HCEC 1CT (cell line): ENCODE results near the gene TKTL1.
"Not testable (repeated sequence)": the region's sequence is repeated elsewhere in the genome, so short reads cannot be mapped to it uniquely, and the experiment has no call there.

Source experiments
- DNase-seq: peaks from one replicate; pipeline ENCODE4 v3.0.0-alpha.2; 2017

The TKTL1 gene

DNA sequence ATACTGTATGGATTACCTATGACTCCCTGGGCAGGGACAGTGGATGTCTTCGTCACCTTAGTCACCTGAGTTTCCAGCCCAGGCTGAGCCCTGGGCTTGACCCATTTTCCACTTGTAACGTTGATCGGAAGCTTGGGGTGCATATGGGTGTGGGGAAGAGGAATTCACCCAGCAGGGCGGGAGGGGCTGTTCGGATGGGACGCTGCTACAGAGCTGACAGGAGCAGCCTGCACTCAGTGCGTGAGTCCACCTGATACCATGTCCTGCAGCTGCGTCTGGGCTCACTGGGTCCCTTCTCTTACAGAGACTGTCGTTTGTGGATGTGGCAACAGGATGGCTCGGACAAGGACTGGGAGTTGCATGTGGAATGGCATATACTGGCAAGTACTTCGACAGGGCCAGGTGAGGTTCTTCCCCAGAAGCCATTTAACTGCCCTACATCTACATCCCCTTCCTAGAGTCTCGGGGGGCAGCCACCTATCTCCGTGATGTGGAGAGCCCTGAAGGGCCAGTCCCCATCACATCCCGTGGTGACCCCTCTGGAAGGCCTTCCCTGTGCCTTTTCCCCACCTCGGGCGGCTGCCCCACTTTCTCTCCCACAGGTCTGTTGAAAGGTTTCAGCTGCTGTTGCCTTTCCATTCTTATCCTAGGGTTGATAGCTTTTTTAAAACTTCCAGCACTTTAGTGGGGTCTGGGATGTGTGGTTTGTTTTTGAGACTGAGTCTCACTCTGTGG, 13.6 kb downstream of the TKTL1 start:
- no peak for DNase-seq

DNA sequence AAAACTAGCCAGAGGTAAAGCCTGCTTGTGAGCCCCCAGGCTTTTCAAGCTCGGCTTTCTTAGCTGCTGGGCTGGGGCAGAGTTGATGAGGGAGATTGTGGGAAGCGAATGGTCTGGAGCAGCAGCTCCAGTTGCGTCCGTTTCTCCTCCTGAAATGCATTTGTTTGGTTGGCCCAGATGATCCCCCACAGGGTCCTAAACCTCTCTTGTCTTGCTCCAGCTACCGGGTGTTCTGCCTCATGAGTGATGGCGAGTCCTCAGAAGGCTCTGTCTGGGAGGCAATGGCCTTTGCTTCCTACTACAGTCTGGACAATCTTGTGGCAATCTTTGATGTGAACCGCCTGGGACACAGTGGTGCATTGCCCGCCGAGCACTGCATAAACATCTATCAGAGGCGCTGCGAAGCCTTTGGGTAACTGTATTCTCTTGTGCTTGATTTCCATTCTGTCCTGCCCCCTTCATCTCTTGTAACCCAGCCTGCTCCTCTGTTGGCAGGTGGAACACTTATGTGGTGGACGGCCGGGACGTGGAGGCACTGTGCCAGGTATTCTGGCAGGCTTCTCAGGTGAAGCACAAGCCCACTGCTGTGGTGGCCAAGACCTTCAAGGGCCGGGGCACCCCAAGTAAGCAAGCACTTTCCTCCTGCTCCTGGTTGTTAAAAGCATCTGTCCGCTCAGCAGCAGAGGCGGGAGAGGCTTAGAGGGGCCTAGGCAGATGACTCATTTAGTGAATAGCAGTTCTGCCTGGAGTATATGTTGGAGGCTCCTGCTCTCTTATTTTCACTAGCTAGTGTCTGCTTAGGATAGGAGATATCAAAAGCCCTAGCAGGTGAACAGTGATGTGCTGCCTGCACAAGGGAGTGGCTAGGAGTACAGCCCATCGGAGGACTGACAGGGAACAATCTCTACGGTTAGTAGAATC, 15.3 kb downstream of the TKTL1 start:
- DNase-seq, result no peak

- no peak for DNase-seq
These were observed 16.5 kb downstream of the TKTL1 start for GRCh38 chrX:154312116-154312515.

- no peak for DNase-seq
These were observed 17.6 kb downstream of the TKTL1 start for GRCh38 chrX:154313147-154313546.

- no peak for DNase-seq
These were observed 19.8 kb downstream of the TKTL1 start for GRCh38 chrX:154315416-154315815.

DNA sequence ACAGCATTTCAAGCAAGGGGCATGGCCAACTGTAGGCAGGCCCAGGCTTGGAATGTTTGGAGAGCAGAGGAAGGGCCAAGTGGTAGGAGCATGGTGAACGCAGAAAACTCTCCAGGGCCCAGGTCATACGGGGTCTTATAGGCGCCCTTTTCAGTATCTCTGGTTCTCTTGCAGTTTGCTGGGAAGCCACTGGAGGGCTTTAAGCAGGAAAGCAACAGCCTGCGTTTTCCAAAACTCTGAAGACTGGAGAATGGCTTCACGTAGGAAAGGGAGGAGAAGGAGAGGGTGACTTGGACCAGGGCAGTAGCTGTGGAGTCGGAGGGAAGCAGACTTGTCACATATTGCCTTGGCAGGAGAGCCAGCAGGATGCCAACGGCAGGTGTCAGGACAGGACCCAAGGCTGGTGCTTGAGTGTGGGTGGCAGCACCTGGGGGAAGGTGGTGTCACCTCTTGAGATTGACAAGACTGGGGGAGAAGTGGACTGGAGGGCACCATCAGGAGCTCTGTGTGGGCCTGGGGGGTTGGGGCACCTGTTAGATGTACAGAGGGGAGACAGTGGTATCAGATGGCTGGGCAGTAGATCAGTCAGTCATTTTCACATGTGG, 21.9 kb downstream of the TKTL1 start:
- no peak for DNase-seq

DNA sequence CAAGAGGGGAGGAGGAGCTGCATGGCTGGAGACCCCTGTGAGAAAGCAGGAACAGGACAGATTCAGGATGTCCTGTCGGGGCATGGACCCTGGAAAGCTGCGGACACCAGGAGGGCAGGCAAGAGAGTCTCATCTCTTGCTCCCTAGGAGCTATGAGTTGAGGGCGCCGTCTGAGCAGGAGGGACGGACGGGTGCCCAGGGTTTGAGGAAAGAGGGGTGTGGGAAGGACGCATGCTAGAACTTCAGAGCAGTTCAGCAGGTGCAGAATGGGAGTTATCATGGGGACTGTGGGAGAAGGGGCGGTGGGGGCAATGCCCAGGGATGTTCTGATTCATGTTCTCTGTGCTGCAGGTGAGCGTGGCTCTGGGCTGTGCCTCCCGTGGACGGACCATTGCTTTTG, 24.8 kb downstream of the TKTL1 start:
- DNase-seq, result no peak

DNA sequence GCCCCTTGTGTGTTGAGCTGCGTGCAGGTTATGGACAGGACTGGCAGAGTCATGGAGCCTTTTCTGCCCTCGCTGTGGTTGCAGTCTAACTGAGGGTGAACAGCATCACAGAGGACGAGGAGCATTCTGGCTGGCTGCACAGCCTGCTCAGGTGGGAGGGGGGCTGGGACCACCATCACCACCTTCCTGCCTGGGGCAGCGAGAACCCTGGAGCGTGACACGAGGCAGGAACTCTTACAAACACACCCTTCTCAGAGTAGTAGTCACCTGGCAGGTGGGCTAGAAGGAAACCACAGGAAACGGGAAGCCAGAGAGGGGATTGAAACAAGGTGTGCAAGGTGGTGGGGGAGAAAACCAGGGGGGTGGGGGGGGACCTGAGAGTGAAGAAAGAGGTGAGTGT, 25.6 kb downstream of the TKTL1 start:
- no peak for DNase-seq

GRCh38 chrX:154321594-154321993, 26.0 kb downstream of the TKTL1 start:
- no peak for DNase-seq

- no peak for DNase-seq
These were observed 27.3 kb downstream of the TKTL1 start for GRCh38 chrX:154322890-154323289.

GRCh38 chrX:154323537-154323936, 27.9 kb downstream of the TKTL1 start:
- no peak for DNase-seq

DNA sequence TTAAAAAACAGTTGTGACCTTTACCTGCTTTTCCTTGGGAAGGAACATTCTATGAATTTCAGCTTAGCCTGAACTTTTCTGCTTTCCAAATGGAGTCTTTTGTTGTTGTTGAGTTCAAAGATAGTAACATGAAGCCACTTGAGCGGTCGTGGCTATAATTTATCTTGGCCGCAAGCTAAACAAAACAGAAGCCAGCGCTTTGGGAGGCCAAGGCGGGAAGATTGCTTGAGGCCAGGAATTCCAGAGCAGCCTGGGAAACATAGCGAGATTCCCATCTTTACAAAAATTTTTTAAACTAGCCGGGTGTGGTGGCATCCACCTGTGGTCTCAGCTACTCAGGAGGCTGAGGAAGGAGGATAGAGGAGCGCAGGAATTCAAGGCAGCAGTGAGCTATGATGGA, 29.9 kb downstream of the TKTL1 start:
- DNase-seq, result no peak

DNA sequence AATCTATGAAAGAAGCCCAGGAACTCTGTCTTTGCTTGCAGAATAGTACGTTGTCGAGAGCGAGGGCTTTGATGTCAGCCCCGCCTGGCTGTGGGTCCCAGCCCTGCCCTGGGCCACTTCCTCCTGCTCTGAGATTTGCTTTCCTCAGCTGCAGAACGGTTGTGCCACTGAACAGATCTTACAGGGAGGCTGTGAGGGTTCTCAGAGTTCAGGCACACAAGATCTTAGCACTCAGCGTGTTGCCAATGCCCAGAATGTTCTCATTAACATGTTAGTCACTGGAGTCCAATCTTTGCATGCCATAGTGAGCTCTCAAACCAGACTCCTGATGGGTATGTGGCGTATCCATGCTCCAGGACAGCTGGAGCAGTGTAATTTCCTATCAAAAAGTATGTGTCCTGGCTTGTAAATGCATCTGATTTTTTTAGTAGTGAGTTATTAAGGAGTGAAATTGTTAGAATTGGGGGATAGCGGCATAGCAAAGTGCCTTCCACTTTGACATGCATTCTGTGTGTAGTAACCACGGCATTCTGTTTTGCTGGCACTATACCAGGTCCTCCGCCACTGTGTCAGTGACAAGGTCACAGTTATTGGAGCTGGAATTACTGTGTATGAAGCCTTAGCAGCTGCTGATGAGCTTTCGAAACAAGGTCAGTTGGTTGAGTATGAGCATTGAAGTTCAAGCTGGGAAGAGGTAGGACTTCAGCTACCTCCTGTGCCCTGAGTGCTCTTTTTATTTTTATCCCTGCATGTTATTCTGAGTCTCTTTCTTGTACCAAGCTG, 31.6 kb downstream of the TKTL1 start:
- DNase-seq, result no peak

GRCh38 chrX:154328646-154329045, 33.1 kb downstream of the TKTL1 start:
- DNase-seq, result no peak

- no peak for DNase-seq
These were observed 33.7 kb downstream of the TKTL1 start for GRCh38 chrX:154329294-154329693.

DNA sequence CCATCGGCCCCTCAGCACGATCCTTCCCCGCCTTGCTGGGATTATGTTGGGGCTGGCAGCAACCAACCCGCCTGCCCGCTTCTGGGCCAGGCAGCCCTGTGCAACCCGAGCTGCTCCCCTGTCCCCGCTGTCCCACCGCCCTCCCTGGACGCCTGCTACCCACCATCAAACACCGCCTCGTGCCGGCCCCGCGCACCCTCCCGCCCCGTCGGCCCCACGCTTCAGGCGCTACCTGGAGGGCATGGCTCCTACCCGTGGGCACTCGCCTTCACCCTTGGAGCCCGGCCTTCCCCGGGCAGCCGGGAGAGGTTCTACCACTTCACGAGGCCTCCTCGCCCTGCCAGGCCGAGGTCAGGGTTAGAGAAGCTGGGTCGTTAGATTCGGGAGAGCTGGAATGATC, 37.0 kb downstream of the TKTL1 start:
- no peak for DNase-seq

DNA sequence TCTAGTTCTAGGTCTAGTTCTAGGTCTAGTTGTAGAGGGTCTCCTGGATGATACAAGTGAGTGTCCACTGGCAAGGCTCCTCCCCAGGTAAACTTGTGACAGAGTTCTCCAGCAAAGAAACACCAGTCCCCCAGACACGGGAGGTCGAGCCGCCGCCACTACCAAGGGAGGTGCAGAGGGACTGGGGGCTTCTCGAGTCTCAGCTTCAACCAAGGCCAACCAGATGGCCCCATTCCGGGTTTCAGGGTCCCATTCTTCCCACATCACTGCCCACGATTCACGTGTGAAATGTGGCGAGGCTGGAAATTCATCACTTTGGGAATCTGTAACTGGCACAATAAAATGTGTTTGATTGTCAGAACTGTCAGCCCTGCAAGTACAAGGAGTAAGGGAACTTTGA, 37.5 kb downstream of the TKTL1 start:
- no peak for DNase-seq

DNA sequence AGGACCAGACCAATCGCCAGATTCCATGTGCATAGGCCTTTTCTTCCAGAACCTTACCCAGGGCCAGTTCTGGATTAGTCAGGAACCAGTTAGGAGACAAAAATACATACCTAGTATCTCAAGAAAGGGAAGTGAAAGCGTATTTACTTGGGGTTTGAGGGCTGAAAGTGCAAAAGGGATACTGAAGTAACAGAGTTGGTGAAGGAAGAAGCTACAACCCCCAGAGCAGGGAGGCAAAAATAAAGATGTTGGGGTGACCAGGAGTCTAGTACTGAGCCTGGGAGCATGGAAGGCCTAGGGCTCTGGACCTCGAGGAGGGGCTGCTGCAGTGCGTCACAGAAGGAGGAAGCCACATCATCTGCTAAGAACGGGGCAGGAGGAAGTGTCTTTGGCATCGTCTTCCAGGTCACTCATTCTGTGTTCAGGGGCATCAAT, 38.3 kb downstream of the TKTL1 start:
- DNase-seq, result no peak

GRCh38 chrX:154334496-154334895, 38.9 kb downstream of the TKTL1 start:
- DNase-seq, result no peak

DNA sequence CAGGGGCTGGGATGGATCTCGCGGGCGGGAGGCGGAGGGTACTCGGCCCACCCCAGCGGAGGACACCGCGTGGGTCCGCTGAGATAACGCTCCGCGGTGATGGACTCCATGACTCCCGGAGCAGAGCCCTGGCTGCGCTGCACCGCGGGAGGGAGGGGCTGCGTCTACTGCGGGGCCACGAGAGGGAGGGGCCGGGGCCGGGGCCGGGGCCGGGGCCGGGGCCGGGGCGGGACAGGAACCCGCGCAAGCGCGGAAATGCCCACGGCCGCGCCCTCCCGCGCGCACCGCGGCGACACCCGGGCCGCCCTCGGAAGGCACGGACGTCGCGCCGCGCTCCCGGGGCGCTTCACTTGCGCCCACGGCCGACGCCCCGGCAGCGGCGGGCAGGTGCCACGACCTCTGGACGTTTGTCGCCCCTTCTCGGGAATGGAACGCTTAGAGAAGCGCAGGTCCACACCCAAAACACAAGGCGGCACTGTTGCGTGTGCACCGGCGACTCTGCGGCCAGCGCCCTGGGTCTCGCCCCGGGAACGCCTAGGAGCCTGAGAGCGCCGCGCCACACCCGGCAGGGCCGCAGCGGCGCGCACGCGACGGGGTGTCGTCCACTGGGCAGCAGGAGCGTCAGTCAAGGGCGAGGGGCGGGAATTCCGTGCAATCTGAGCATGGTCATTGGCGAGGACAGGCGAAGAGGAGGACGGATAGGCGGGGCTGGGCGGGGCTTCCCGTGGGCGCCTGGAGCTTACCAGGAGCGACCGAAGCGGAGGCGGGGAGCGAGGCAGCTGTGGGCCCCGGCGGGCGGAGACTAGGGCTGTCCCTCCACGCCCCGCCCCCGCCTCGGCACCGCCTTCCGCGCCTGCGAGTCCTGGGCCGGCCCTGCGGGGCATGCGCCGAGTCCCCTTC, 46.1 kb downstream of the TKTL1 start:
- not testable (repeated sequence) for DNase-seq

DNA sequence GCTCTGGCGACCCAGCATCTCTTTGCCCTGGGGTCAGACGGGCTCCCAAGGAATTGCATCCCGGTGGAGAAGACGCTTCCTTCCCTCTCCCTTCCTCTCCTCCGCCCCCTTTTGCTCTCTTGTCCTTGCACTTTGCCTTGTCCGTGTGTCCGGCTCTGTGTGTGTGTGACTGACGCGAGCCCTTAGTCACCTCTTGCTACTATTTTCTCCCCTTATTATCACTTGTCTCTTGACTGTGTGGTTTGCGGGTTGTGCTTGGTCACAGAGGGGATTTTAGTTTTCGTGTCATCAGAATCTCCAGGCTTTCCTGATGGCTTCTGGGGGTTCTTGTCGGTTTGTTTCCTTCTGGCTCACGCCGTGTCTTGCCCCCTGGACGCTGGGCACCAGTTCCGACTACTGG, 47.5 kb downstream of the TKTL1 start:
- DNase-seq, result not testable (repeated sequence)

GRCh38 chrX:154343620-154344019, 48.0 kb downstream of the TKTL1 start:
- not testable (repeated sequence) for DNase-seq
